ENCODE measurements around the gene LAG3.

DNA sequence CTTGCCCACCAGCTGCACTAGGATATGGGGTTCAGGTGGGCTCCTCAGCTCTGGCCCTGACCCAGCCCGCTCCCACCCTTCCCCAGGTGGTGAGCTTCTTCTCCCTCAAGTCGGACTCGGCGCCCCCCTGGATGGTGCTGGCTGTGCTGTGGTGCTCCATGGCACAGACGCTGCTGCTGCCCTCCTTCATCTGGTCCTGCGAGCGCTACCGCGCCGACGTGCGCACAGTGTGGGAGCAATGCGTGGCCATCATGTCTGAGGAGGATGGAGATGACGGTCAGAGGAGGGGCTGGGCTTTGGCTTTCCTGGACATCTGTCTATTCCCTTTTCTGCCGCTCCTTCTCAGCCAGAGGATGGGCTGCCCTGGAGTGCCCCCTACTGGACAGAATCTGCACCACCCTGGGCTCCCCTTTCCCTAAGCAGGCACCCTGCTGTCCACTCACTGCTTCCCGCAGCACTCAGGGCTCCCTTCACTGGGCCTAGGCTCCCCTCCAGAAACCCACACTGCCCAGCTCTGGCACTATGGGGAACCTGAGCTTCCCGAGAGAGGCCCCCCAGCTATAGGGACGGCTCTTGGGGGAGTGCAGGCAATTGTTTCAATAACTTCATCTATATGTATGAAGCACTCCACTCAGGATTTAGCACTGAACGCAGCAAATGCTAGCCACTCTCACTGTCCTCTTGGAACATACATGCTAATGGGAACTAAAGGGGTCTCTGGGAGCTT is 53.2 kb downstream of the LAG3 start:
- TF ChIP-seq, protein P1, sequence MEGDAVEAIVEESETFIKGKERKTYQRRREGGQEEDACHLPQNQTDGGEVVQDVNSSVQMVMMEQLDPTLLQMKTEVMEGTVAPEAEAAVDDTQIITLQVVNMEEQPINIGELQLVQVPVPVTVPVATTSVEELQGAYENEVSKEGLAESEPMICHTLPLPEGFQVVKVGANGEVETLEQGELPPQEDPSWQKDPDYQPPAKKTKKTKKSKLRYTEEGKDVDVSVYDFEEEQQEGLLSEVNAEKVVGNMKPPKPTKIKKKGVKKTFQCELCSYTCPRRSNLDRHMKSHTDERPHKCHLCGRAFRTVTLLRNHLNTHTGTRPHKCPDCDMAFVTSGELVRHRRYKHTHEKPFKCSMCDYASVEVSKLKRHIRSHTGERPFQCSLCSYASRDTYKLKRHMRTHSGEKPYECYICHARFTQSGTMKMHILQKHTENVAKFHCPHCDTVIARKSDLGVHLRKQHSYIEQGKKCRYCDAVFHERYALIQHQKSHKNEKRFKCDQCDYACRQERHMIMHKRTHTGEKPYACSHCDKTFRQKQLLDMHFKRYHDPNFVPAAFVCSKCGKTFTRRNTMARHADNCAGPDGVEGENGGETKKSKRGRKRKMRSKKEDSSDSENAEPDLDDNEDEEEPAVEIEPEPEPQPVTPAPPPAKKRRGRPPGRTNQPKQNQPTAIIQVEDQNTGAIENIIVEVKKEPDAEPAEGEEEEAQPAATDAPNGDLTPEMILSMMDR (IDR thresholded peaks at IDR 0.05), result peak; percentile 79 to 89
- no peak for TF ChIP-seq POLR2A (IDR thresholded peaks at IDR 0.05)
- no peak for TF ChIP-seq EP300 (IDR thresholded peaks at IDR 0.05)
- no peak for TF ChIP-seq POLR2AphosphoS5 (IDR thresholded peaks at IDR 0.05)
